Bronchial epithelial cell (primary cell): ENCODE data around the gene PBX1. TPM values are rescaled to one million over a fixed set of nuclear protein-coding genes. Genes with fewer than 3 reads are reported as not detected.

Experiments used
- DNase-seq: peaks from one replicate; pipeline ENCODE4 v3.0.0-alpha.2; 2010; ENCODE audit warnings: low read depth
- FAIRE-seq: peaks from 2 replicates; lab custom pipeline; 2011; peaks lifted over from hg19 to GRCh38; lab: Jason Lieb, UNC
- H3K27me3 ChIP-seq: 2 replicates; pipeline ENCODE4 v1.5.1; 2011; ENCODE audit warnings: low read length; ENCODE audit not compliant: control insufficient read depth, insufficient read depth
- H3K36me3 ChIP-seq: 2 replicates; pipeline ENCODE4 v1.5.1; 2011; ENCODE audit warnings: low read length; ENCODE audit not compliant: control insufficient read depth, insufficient read depth
- H3K4me3 ChIP-seq: 2 replicates; pipeline ENCODE4 v1.5.1; 2011; ENCODE audit warnings: mild to moderate bottlenecking, low read depth, low read length, control low read depth
- CTCF ChIP-seq: IDR thresholded peaks from 2 replicates; pipeline ENCODE4 v1.5.1; 2011; ENCODE audit warnings: mild to moderate bottlenecking, moderate library complexity, low read length, control low read depth, inconsistent platforms; ENCODE audit not compliant: insufficient read depth, severe bottlenecking
- total RNA-seq: library from RNA; depleted of rRNA; stranded (reverse); fragments of >200 nt; gene quantifications from 2 replicates; pipeline ENCODE4 v1.2.1, GENCODE V29; 2014

PBX1 gene
- total RNA-seq, 1 donor from 2014 or later = 3.2 TPM

GRCh38 chr1:164742745-164743144 lies 183.8 kb downstream of the PBX1 start:
- DNase-seq (no peak), FAIRE-seq (no peak)
- Histone ChIP-seq H3K27me3 (no peaks in the 10 kb centered on the region), H3K4me3 (no peak overlapping the region), H3K36me3 (no peaks in the 10 kb centered on the region)
- TF ChIP-seq CTCF = no peak

GRCh38 chr1:164743976-164744375 lies 185.0 kb downstream of the PBX1 start:
- H3K4me3 ChIP-seq = no peak overlapping the region
- no peaks in the 10 kb centered on the region for H3K36me3 ChIP-seq
- DNase-seq = no peak
- FAIRE-seq = no peak
- TF ChIP-seq CTCF = no peak
- H3K27me3 ChIP-seq = no peaks in the 10 kb centered on the region

GRCh38 chr1:164745736-164746135 lies 186.8 kb downstream of the PBX1 start:
- FAIRE-seq = no peak

GRCh38 chr1:164746632-164747031 lies 187.6 kb downstream of the PBX1 start:
- DNase-seq (no peak), FAIRE-seq (no peak)
- no peak overlapping the region for H3K4me3 ChIP-seq
- no peaks in the 10 kb centered on the region for H3K27me3 ChIP-seq
- no peaks in the 10 kb centered on the region for H3K36me3 ChIP-seq
- TF ChIP-seq CTCF = no peak

More at GRCh38 chr1:164745736-164746135, 186.8 kb downstream of the PBX1 start:
- no peak for TF ChIP-seq CTCF
- Histone ChIP-seq H3K36me3 (no peaks in the 10 kb centered on the region), H3K27me3 (no peaks in the 10 kb centered on the region), H3K4me3 (no peak overlapping the region)
- no peak for DNase-seq

- Histone ChIP-seq H3K36me3 (no peaks in the 10 kb centered on the region), H3K27me3 (no peaks in the 10 kb centered on the region), H3K4me3 (no peak overlapping the region)
- FAIRE-seq (peak; percentile 28), DNase-seq (peak; percentile 20)
- TF ChIP-seq CTCF = no peak
These were observed 189.4 kb downstream of the PBX1 start for GRCh38 chr1:164748253-164748899.

GRCh38 chr1:164753521-164754077 lies 194.6 kb downstream of the PBX1 start:
- Histone ChIP-seq H3K27me3 (no peaks in the 10 kb centered on the region), H3K36me3 (no peaks in the 10 kb centered on the region), H3K4me3 (no peak overlapping the region)
- DNase-seq (no peak), FAIRE-seq (peak; percentile 91)
- TF ChIP-seq CTCF = no peak
